ENCODE data around the gene DLGAP1. TPM values are rescaled to one million over a fixed set of nuclear protein-coding genes. Genes with fewer than 3 reads are reported as not detected.
A peak's percentile ranks its signal among the peaks of the same experiment; 100 is the strongest.

Gene DLGAP1
- total and polyA plus RNA-seq, 2 of the 13 experiments (the other 11 are each of a cell fraction or from before 2014, with no cell fraction given) = 0.01 TPM; not detected in 1

DNA sequence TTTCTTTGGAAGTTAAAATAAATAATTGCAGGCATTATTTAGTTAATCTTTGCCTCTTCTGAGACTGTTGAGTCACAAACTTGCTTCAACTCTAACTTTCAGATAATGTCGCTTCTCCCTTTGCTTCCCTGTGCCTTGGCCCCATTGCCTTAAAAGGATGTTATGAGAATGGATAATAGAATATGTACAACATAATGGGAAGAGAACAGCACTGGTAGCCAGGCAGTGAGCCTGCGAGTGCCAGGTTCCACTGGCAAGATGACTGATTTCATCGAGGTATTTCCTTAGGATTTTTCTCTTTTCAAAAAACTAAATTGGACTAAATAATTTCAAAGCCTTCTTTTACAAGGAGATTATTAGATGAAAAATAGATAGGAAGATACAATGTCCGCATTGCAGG, 584.2 kb downstream of the DLGAP1 start:
- no peak overlapping the region for H3K4me2 ChIP-seq (ENCODE audit: low read depth, low read length)
- H3K4me1 ChIP-seq (ENCODE audit: insufficient read depth, low read length) = no peaks in the 10 kb centered on the region
- ATAC-seq (no peak), DNase-seq (ENCODE audit: low spot score) (no peak), FAIRE-seq (no peak)
- H3K79me2 ChIP-seq (ENCODE audit: insufficient read depth, low read length) = no peaks in the 10 kb centered on the region
- TF ChIP-seq ZBTB2 (CRISPR knock-in tag; IDR thresholded peaks at IDR 0.05; ENCODE audit: low read depth) (no peak), MYNN (CRISPR knock-in tag; IDR thresholded peaks at IDR 0.05; ENCODE audit: low read depth) (no peak)
- peaks cover 0 to 7% of the 10 kb centered on the region in 2 experiments; a peak in 1 of 5 replicates for H3K27me3 ChIP-seq (ENCODE audit: control insufficient read depth in 1 of 2, insufficient read depth in 2 of 2, low read length in 2 of 2)
- H3K4me3 ChIP-seq (replicated peaks in 1 of 3; ENCODE audit: insufficient read depth in 1 of 3, low read depth in 2 of 3, low read length in 3 of 3) = no peak overlapping the region
- H3K36me3 ChIP-seq (replicated peaks in 1 of 2; ENCODE audit: control insufficient read depth in 1 of 2, insufficient read depth in 2 of 2, low read length in 2 of 2) = no peaks in the 10 kb centered on the region
- H4K20me1 ChIP-seq (ENCODE audit: insufficient read depth, low read length) = no peaks in the 10 kb centered on the region
- in situ Hi-C loops (cut with HindIII; ENCODE audit: extremely low pct_ligation_motif_present, low pct_unique_long_range_greater_than_20kb) (no loop called here), intact Hi-C loops (cut with micrococcal nuclease; ENCODE audit: unreplicated experiment) (loop anchor here (1.0 to 2.0 kb wide), 2 partner anchors 100 to 168 kb away; no protein-coding TSS in a partner anchor)
- H2AFZ ChIP-seq (ENCODE audit: low read length) = no peak overlapping the region
- BruUV-seq (replicated peaks) = no TSS peak
- no peak overlapping the region for H3K9ac ChIP-seq (ENCODE audit: insufficient read depth, low read depth, low read length)
- CTCF ChIA-PET (ENCODE audit: low intra/inter-chr PET ratio, low total read pairs) = interaction anchor here (1.3 kb wide), 1 partner anchor 589 kb away, joined by 9 read pairs; no protein-coding TSS in a partner anchor
- POLR2A ChIA-PET = no interaction called here
- under 1% methylated on average over 4 of the region's 4 CpGs for WGBS (ENCODE audit: low lambda C conversion rate)
- H3K9me3 ChIP-seq (ENCODE audit: low read length) = no peaks in the 10 kb centered on the region
- no peak overlapping the region for H3K27ac ChIP-seq (ENCODE audit: extremely low read length, insufficient read depth, low read length)

- Histone ChIP-seq H3K36me3 (replicated peaks in 1 of 2; ENCODE audit: control insufficient read depth in 1 of 2, insufficient read depth in 2 of 2, low read length in 2 of 2) (no peaks in the 10 kb centered on the region), H3K9me3 (ENCODE audit: low read length) (no peaks in the 10 kb centered on the region), H3K4me3 (replicated peaks in 1 of 3; ENCODE audit: insufficient read depth in 1 of 3, low read depth in 2 of 3, low read length in 3 of 3) (no peak overlapping the region), H3K27me3 (ENCODE audit: control insufficient read depth in 1 of 2, insufficient read depth in 2 of 2, low read length in 2 of 2) (0 out of 5 replicates have a peak, but pooled peaks cover 0 to 7% of the 10 kb centered on the region in 2 experiments), H3K4me2 (ENCODE audit: low read depth, low read length) (no peak overlapping the region), H4K20me1 (ENCODE audit: insufficient read depth, low read length) (no peaks in the 10 kb centered on the region), H3K27ac (ENCODE audit: extremely low read length, insufficient read depth, low read length) (no peak overlapping the region), H3K4me1 (ENCODE audit: insufficient read depth, low read length) (no peaks in the 10 kb centered on the region), H2AFZ (ENCODE audit: low read length) (no peak overlapping the region), H3K79me2 (ENCODE audit: insufficient read depth, low read length) (no peaks in the 10 kb centered on the region), H3K9ac (ENCODE audit: insufficient read depth, low read depth, low read length) (no peak overlapping the region)
- 3% methylated on average over 2 of the region's 2 CpGs for WGBS (ENCODE audit: low lambda C conversion rate)
- DNase-seq (ENCODE audit: low spot score) (peak; percentile 36), FAIRE-seq (no peak), ATAC-seq (peak; percentile 70)
- BruUV-seq (replicated peaks) = no TSS peak
- in situ Hi-C loops (cut with HindIII; ENCODE audit: extremely low pct_ligation_motif_present, low pct_unique_long_range_greater_than_20kb) = loop anchor here (5.0 kb wide), 1 partner anchor 588 kb away; no protein-coding TSS in a partner anchor
- ChIA-PET CTCF (ENCODE audit: low intra/inter-chr PET ratio, low total read pairs) (interaction anchor here (1.3 to 1.8 kb wide), 3 partner anchors 99 to 588 kb away, joined by 5 to 11 read pairs (median 9); no protein-coding TSS in a partner anchor), POLR2A (interaction anchor here (0.7 kb wide), 1 partner anchor 276 kb away, joined by 3 read pairs; no protein-coding TSS in a partner anchor)
- TF ChIP-seq ZNF629 (CRISPR knock-in tag; conservative IDR thresholded peaks at IDR 0.05) = peak; percentile 48; the same call in 1 of the 2 replicates
- TF ChIP-seq CTCF (CRISPR knock-in tag; IDR thresholded peaks at IDR 0.05) = peak; percentile 55
- peak; percentile 43; the same call in 1 of the 2 replicates for TF ChIP-seq SMC3 (IDR thresholded peaks at IDR 0.05; ENCODE audit: low read length)
- TF ChIP-seq STAG1 (CRISPR knock-in tag; IDR thresholded peaks at IDR 0.05) = peak; percentile 71
- TF ChIP-seq THAP11 (CRISPR knock-in tag; IDR thresholded peaks at IDR 0.05) = no peak
- 0 out of 2 replicates have a peak, but pooled peaks have one; percentile 22 for TF ChIP-seq RAD21 (CRISPR knock-in tag; IDR thresholded peaks at IDR 0.05)
- intact Hi-C loops (cut with micrococcal nuclease; ENCODE audit: unreplicated experiment) = loop anchor here (1.0 to 2.0 kb wide), 2 partner anchors 99 to 167 kb away; no protein-coding TSS in a partner anchor
These were observed 585.3 kb downstream of the DLGAP1 start for GRCh38 chr18:3869848-3870247.

Data from HepG2 (cell line).